Measurements from ENCODE around the gene VIL1. TPM values are rescaled to one million over a fixed set of nuclear protein-coding genes. Genes with fewer than 3 reads are reported as not detected.
A peak's percentile ranks its signal among the peaks of the same experiment; 100 is the strongest.

The VIL1 gene
- total RNA-seq, 3 donors from 2014 or later, result 194 to 550 (median 341) TPM

- intact Hi-C loops (cut with DNase I, micrococcal nuclease), result no loop called here
- ATAC-seq (no peak), DNase-seq (no peak)
- H3K4me3 ChIP-seq, result no peak overlapping the region
- H3K4me1 ChIP-seq (ENCODE audit: low read depth), result peaks cover 31% of the 10 kb centered on the region
- no peaks in the 10 kb centered on the region for H3K9me3 ChIP-seq
- no peaks in the 10 kb centered on the region for H3K36me3 ChIP-seq (ENCODE audit: low read depth)
- no peak for TF ChIP-seq CTCF (IDR thresholded peaks at IDR 0.05)
Observed at GRCh38 chr2:218405086-218405745, 13.7 kb upstream of the VIL1 start.

GRCh38 chr2:218405746-218406208, 13.1 kb upstream of the VIL1 start:
- ATAC-seq (peak; percentile 19), DNase-seq (peak; percentile 67 to 76 (median 73))
- Histone ChIP-seq H3K4me3 (no peak overlapping the region), H3K4me1 (ENCODE audit: low read depth) (peaks cover 31% of the 10 kb centered on the region), H3K36me3 (ENCODE audit: low read depth) (no peaks in the 10 kb centered on the region), H3K9me3 (no peaks in the 10 kb centered on the region)
- intact Hi-C loops (cut with DNase I, micrococcal nuclease), result no loop called here
- TF ChIP-seq CTCF (IDR thresholded peaks at IDR 0.05), result no peak

GRCh38 chr2:218406209-218406948, 12.5 kb upstream of the VIL1 start:
- no peak overlapping the region for H3K4me3 ChIP-seq
- no peaks in the 10 kb centered on the region for H3K36me3 ChIP-seq (ENCODE audit: low read depth)
- TF ChIP-seq CTCF (IDR thresholded peaks at IDR 0.05), result peak; percentile 71
- peak; percentile 98 to 99 (median 99) for DNase-seq
- no peaks in the 10 kb centered on the region for H3K9me3 ChIP-seq
- peaks cover 27% of the 10 kb centered on the region for H3K4me1 ChIP-seq (ENCODE audit: low read depth)
- peak; percentile 88 for ATAC-seq
- intact Hi-C loops (cut with DNase I, micrococcal nuclease), result no loop called here

- ATAC-seq, result peak; percentile 52
- H3K4me1 ChIP-seq (ENCODE audit: low read depth), result peaks cover 20% of the 10 kb centered on the region
- intact Hi-C loops (cut with DNase I, micrococcal nuclease), result no loop called here
- no peak for TF ChIP-seq CTCF (IDR thresholded peaks at IDR 0.05)
- DNase-seq, result peak; percentile 82 to 91 (median 86)
- H3K9me3 ChIP-seq, result no peaks in the 10 kb centered on the region
- H3K4me3 ChIP-seq, result no peak overlapping the region
- H3K36me3 ChIP-seq (ENCODE audit: low read depth), result no peaks in the 10 kb centered on the region
Observed at GRCh38 chr2:218406949-218407618, 11.8 kb upstream of the VIL1 start.

- Histone ChIP-seq H3K9me3 (no peaks in the 10 kb centered on the region), H3K36me3 (ENCODE audit: low read depth) (no peaks in the 10 kb centered on the region), H3K4me3 (no peak overlapping the region), H3K4me1 (ENCODE audit: low read depth) (peaks cover 19% of the 10 kb centered on the region)
- no peak for ATAC-seq
- intact Hi-C loops (cut with DNase I, micrococcal nuclease), result no loop called here
- TF ChIP-seq CTCF (IDR thresholded peaks at IDR 0.05), result no peak
- DNase-seq, result peak in 2 of 3 donors; percentile 24 to 53
Observed at GRCh38 chr2:218407717-218408116, 11.2 kb upstream of the VIL1 start.

Measured in mucosa of descending colon (tissue), 3 donors.